ENCODE data around the gene SLC2A6. TPM values are rescaled to one million over a fixed set of nuclear protein-coding genes. Genes with fewer than 3 reads are reported as not detected.

SLC2A6 gene
- total and polyA plus RNA-seq, 8 donors, result 1.9 to 22.4 (median 2.9) TPM

DNA sequence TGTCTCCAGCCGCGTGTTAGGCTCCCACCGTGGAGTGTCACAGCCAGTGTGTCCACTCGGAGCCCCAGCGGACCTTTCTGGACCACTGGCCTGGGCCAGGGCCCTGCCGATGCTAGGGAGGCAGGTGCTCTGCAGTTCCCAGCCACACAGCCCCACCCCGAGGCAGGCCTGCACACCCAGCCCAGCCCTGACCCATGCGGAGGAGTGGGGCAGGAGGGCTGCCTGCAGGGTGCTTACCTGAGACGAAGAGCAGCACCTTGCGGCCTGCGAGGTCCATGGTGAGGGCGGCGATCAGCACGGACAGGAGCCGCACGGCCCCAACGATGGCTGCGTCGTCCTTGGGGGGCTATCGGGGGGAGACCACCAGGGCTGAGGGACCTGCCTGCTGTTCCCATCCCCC, 5.2 kb downstream of the SLC2A6 start:
- intact Hi-C loops (cut with DNase I), result no loop called here
- ATAC-seq (no peak), DNase-seq (peak in 1 of 4 donors; percentile 66)
- TF ChIP-seq, protein P1, sequence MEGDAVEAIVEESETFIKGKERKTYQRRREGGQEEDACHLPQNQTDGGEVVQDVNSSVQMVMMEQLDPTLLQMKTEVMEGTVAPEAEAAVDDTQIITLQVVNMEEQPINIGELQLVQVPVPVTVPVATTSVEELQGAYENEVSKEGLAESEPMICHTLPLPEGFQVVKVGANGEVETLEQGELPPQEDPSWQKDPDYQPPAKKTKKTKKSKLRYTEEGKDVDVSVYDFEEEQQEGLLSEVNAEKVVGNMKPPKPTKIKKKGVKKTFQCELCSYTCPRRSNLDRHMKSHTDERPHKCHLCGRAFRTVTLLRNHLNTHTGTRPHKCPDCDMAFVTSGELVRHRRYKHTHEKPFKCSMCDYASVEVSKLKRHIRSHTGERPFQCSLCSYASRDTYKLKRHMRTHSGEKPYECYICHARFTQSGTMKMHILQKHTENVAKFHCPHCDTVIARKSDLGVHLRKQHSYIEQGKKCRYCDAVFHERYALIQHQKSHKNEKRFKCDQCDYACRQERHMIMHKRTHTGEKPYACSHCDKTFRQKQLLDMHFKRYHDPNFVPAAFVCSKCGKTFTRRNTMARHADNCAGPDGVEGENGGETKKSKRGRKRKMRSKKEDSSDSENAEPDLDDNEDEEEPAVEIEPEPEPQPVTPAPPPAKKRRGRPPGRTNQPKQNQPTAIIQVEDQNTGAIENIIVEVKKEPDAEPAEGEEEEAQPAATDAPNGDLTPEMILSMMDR (IDR thresholded peaks at IDR 0.05), result no peak
- Histone ChIP-seq H3K36me3 (peaks cover 0 to 55% of the 10 kb centered on the region in 2 donors), H3K9me3 (no peaks in the 10 kb centered on the region), H3K27ac (no peak overlapping the region), H3K27me3 (peaks cover 0 to 5% of the 10 kb centered on the region in 2 donors), H3K4me3 (no peak overlapping the region), H3K4me1 (peaks cover 8 to 68% of the 10 kb centered on the region in 2 donors)

DNA sequence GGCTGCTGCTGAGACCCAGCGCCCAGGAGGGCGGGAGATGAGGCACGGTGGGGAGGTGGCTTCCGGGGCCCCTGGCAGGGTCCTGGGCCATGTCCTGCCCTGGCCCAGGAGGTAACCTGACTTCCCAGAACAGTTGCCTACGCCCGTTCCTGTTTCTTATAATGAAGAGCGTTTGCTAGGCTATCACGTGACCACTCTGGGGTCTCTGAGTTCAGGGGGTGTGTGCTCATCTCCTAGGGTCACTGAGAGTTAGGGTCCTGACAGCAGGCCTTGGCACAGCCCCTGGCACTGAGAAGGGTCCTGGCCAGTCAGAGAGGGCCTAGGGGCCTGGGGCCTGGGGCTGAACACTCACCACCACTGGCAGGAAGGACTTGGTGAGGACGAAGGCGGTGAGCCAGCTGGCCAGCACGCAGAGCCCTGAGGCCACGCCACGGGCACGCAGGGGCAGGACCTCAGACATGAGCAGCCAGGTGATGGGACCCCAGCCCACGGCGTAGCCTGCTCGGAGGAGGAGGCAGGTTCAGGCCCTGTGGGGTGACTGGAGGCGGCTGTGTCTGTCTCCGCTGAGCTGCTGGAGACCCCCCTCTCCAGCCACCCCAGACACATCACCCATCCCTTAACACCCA, 6.0 kb downstream of the SLC2A6 start:
- Histone ChIP-seq H3K4me1 (peaks cover 0 to 59% of the 10 kb centered on the region in 2 donors), H3K27me3 (no peaks in the 10 kb centered on the region), H3K4me3 (no peak overlapping the region), H3K9me3 (no peaks in the 10 kb centered on the region), H3K36me3 (peaks cover 0 to 61% of the 10 kb centered on the region in 2 donors), H3K27ac (no peak overlapping the region)
- no peak for ATAC-seq
- intact Hi-C loops (cut with DNase I), result no loop called here
- TF ChIP-seq, protein P1 (IDR thresholded peaks at IDR 0.05), result no peak
- DNase-seq, result peak in 1 of 4 donors; percentile 71

GRCh38 chr9:133472277-133472645, 6.6 kb downstream of the SLC2A6 start:
- Histone ChIP-seq H3K4me3 (no peak overlapping the region), H3K9me3 (no peaks in the 10 kb centered on the region), H3K4me1 (peaks cover 0 to 53% of the 10 kb centered on the region in 2 donors), H3K27ac (no peak overlapping the region), H3K27me3 (no peaks in the 10 kb centered on the region), H3K36me3 (peaks cover 0 to 61% of the 10 kb centered on the region in 2 donors)
- TF ChIP-seq, protein P1 (IDR thresholded peaks at IDR 0.05), result no peak
- no peak for ATAC-seq
- intact Hi-C loops (cut with DNase I), result no loop called here
- DNase-seq, result no peak

GRCh38 chr9:133471551-133472276, 7.2 kb downstream of the SLC2A6 start:
- Histone ChIP-seq H3K27me3 (no peaks in the 10 kb centered on the region), H3K36me3 (peaks cover 0 to 61% of the 10 kb centered on the region in 2 donors), H3K9me3 (no peaks in the 10 kb centered on the region), H3K27ac (no peak overlapping the region), H3K4me1 (peaks cover 0 to 47% of the 10 kb centered on the region in 2 donors), H3K4me3 (no peak overlapping the region)
- no peak for ATAC-seq
- no peak for DNase-seq
- intact Hi-C loops (cut with DNase I), result no loop called here
- TF ChIP-seq, protein P1 (IDR thresholded peaks at IDR 0.05), result no peak

- H3K9me3 ChIP-seq, result no peaks in the 10 kb centered on the region
- H3K36me3 ChIP-seq, result peaks cover 0 to 59% of the 10 kb centered on the region in 2 donors
- peaks cover 0 to 40% of the 10 kb centered on the region in 2 donors for H3K4me1 ChIP-seq
- ATAC-seq (no peak), DNase-seq (no peak)
- no peaks in the 10 kb centered on the region for H3K27me3 ChIP-seq
- TF ChIP-seq, protein P1 (IDR thresholded peaks at IDR 0.05), result no peak
- intact Hi-C loops (cut with DNase I), result no loop called here
- peak overlapping the region in 1 of 2 donors; percentile 37 for H3K27ac ChIP-seq
- H3K4me3 ChIP-seq, result no peak overlapping the region
Observed at GRCh38 chr9:133470988-133471387, 7.9 kb downstream of the SLC2A6 start.
